ENCODE measurements around the gene CHURC1. TPM values are rescaled to one million over a fixed set of nuclear protein-coding genes. Genes with fewer than 3 reads are reported as not detected.

Gene CHURC1
- total and polyA plus RNA-seq, 2 of the 4 experiments (the other 2 are of a cell fraction) = 38.0 to 69.5 TPM

GRCh38 chr14:64934338-64934929 is 20.2 kb downstream of the CHURC1 start:
- Histone ChIP-seq H2AFZ (replicated peaks; ENCODE audit: low read length, poor library complexity) (no peak overlapping the region), H4K20me1 (ENCODE audit: insufficient read depth, low read length) (no peaks in the 10 kb centered on the region; the same call in 1 of the 2 replicates), H3K4me1 (ENCODE audit: control insufficient read depth, insufficient read depth, low read length) (no peaks in the 10 kb centered on the region), H3K18ac (ENCODE audit: low read depth, low read length) (no peak overlapping the region), H4K91ac (ENCODE audit: insufficient read depth, low read depth, low read length) (no peak overlapping the region), H3K9me1 (ENCODE audit: insufficient read depth, low read length) (peaks cover 1% of the 10 kb centered on the region; the same call in 1 of the 2 replicates), H4K5ac (ENCODE audit: low read depth, low read length) (no peak overlapping the region), H3K56ac (ENCODE audit: extremely low read depth, insufficient read depth, low read length) (no peak overlapping the region), H4K8ac (ENCODE audit: low read depth in 2 of 2, low read length in 2 of 2) (no peak overlapping the region), H2AK9ac (replicated peaks; ENCODE audit: low read depth, low read length, poor library complexity) (no peak overlapping the region), H3K4me2 (ENCODE audit: low read depth, low read length) (no peak overlapping the region), H3K9me3 (ENCODE audit: control insufficient read depth, insufficient read depth, low read length) (no peaks in the 10 kb centered on the region), H3K36me3 (ENCODE audit: control insufficient read depth, insufficient read depth, low read length) (peaks cover 5% of the 10 kb centered on the region), H3K27me3 (ENCODE audit: control insufficient read depth, insufficient read depth, low read length) (no peaks in the 10 kb centered on the region), H3K4me3 (ENCODE audit: insufficient read depth, low read depth, low read length) (no peak overlapping the region), H2BK120ac (ENCODE audit: low read depth, low read length) (no peak overlapping the region), H3K23ac (ENCODE audit: low read depth, low read length) (no peak overlapping the region), H3K9ac (ENCODE audit: low read depth, low read length) (no peak overlapping the region), H3K79me1 (ENCODE audit: low read depth in 1 of 2, low read length in 2 of 2) (peaks cover 5 to 7% of the 10 kb centered on the region in 2 experiments), H3K4ac (ENCODE audit: low read depth, low read length) (no peak overlapping the region), H3K14ac (replicated peaks; ENCODE audit: low read depth, low read length) (no peak overlapping the region), H2BK15ac (ENCODE audit: low read depth, low read length) (no peak overlapping the region), H2AK5ac (ENCODE audit: low read depth, low read length) (no peak overlapping the region), H2BK5ac (ENCODE audit: low read depth, low read length, poor library complexity, severe bottlenecking) (no peak overlapping the region), H3K27ac (ENCODE audit: insufficient read depth, low read length) (no peak overlapping the region), H2BK20ac (ENCODE audit: low read depth, low read length) (no peak overlapping the region)
- ChIA-PET POLR2A (ENCODE audit: unreplicated experiment) (no interaction called here), CTCF (no interaction called here)
- DNase-seq (no peak), ATAC-seq (ENCODE audit: low read depth) (no peak)
- BruUV-seq (replicated peaks) = no TSS peak
- intact Hi-C loops (cut with micrococcal nuclease) = no loop called here
- no peak for TF ChIP-seq FOS (IDR thresholded peaks at IDR 0.05; ENCODE audit: low read depth, low read length)
- no peak for TF ChIP-seq MXI1 (IDR thresholded peaks at IDR 0.05; ENCODE audit: borderline replicate concordance, low read depth, low read length)
- no peak for TF ChIP-seq RFX5 (IDR thresholded peaks at IDR 0.05; ENCODE audit: low read depth, low read length)
- dilution Hi-C loops (cut with HindIII; ENCODE audit: low sequenced_read_pairs, unreplicated experiment) = no loop called here
- in situ Hi-C loops (cut with MboI; ENCODE audit: low sequenced_read_pairs) = no loop called here
- WGBS, 2 experiments (ENCODE audit: extremely low coverage in 2 of 2, insufficient read length in 1 of 2) = no CpG with 5 or more reads among the region's 1 CpG
